GM18508 (cell line): ENCODE measurements around the gene MCM5.
A peak's percentile ranks its signal among the peaks of the same experiment; 100 is the strongest.

Source experiments
- ATAC-seq: cut with Tn5 transposase; IDR thresholded peaks from one replicate; pipeline ENCODE4 v1.9.1; 2021; ENCODE audit warnings: moderate number of reproducible peaks; ENCODE audit not compliant: insufficient read depth, unreplicated experiment

MCM5 gene

DNA sequence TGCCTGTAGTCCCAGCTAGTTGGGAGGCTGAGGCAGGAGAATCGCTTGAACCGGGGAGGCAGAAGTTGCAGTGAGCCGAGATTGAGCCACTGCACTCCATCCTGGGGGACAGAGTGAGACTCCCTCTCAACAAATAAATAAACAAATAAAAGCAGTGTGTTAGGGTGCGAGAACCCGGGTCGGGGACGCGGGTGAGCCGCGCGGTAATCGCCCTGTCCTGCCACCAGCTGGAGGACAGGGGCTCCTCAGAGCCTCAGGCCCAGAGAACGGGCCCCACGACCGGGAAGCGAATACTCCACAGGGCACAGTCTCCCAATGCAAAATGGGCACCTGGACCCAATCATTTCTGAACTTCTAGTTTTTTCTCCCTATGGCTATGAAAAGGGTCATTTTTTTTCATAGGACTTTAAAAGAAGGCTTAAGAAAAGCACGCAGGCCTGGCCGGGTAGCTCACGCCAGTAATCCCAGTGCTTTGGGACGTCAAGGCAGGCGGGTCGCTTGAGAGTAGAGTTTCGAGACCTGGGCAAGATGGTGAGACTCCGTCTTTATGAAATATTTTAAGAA, 744 bp upstream of the MCM5 start:
- no peak for ATAC-seq

GRCh38 chr22:35400501-35400790, 506 bp downstream of the MCM5 start:
- ATAC-seq = no peak

- no peak for ATAC-seq
Measured at GRCh38 chr22:35401863-35402262, 1.9 kb downstream of the MCM5 start.

- ATAC-seq = no peak
Measured at GRCh38 chr22:35403356-35403755, 3.4 kb downstream of the MCM5 start.

DNA sequence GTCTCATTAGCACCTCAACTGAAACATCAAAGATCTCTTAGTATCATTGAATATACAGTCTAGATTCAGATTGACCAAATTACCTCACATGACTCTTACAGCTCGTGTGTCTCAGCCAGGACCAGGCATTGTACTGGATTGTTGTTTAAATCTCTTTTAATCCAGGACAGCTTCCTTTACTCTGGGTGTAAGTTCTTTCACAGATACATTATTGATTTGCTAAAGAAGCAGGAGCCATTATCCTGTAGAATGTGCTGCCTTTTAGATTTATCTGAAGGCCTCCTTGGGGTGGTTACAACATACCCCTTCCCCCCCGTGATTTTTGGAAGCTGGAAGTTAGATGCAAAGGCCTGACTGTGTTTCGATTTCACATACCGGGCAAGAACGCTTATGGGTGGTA, 4.2 kb downstream of the MCM5 start:
- ATAC-seq = no peak

DNA sequence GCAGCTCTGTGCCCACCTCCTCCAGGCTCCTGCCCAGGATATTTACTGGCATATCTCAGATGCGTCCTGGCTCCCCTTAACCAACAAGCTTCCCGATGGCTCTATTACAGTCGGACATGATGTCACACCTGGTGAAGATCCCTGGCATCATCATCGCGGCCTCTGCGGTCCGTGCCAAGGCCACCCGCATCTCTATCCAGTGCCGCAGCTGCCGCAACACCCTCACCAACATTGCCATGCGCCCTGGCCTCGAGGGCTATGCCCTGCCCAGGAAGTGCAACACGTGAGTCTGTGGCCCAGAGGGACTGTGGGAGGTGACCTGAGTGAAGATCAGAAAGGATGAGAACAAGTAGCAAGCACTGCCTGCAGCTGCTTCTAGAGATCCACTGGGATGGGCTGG, 6.5 kb downstream of the MCM5 start:
- no peak for ATAC-seq

GRCh38 chr22:35407362-35407761, 7.4 kb downstream of the MCM5 start:
- no peak for ATAC-seq

DNA sequence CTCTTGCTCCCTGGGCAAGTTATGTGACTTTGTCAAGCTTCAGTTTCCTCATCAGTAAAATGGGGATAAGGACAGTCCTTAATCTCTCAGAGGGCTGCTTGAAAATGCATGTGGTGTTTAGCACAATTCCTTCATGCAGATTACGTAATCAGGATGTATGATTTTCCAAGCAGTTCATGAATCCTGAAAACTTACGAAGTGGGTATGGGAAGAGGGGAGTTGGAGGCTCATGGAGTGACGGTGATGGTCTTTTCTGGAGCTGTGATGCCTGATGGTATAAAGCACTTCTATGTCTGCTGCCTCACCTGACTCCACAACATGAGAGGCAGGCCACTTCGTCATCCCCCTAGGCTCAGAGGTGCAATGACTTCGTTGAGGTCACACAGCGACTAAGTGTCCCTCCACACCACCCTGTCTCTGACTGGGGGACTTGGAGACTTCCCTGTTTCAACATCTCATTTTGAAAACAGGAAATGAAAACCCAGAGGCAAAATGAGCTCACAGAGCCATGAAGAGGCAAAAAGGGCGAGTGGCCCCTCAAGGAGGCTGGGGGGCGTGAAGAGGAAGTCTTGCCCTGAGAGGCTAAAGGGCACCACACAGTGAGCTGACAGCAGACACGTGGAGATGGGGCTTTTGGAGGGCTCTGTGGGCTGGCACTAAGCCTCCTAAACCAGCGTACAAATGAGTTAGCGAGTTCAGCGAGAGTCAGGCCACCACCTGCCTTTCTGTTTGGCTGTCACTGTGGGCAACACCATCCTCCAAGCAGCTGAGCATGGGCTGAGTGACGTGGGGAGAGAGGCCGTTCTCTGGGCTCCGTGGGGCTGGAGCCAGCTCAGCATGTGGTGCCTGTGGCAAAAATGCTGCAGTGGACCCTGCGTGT, 10.1 kb downstream of the MCM5 start:
- peak; percentile 46 for ATAC-seq

DNA sequence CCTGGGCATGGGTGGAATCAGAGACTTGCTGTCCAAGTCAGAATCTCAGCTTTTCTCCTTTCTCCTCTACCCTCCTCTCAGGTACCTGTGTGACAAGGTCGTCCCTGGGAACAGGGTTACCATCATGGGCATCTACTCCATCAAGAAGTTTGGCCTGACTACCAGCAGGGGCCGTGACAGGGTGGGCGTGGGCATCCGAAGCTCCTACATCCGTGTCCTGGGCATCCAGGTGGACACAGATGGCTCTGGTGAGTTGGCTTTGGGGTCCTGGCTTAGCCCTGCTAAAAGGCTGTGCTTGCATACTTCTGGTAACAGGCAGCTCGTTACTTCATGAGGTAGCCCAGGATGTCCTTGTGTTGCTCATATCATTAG, 10.7 kb downstream of the MCM5 start:
- ATAC-seq = no peak

DNA sequence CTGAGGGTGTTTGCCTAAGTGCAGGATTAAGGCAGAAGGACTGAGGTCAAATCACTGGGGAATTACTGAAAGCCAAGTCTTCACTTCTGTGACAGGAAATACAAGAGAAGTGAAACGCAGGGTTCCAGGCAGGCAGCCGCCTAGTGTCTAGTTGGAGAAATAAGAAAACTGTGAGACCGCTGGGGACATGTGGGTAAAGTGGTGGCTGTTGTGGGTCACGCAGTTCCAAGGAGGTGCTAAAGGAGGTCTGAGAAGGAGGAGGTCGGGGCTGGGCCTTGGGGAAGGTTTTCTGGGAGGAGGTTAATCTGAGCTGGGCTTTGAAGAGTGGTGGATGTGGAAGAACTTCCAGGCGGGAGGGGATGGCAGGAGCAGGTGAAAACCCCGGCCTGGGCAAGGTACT, 11.2 kb downstream of the MCM5 start:
- ATAC-seq = no peak

GRCh38 chr22:35413624-35414023, 13.7 kb downstream of the MCM5 start:
- no peak for ATAC-seq

- no peak for ATAC-seq
Measured at GRCh38 chr22:35417606-35418005, 17.7 kb downstream of the MCM5 start.

DNA sequence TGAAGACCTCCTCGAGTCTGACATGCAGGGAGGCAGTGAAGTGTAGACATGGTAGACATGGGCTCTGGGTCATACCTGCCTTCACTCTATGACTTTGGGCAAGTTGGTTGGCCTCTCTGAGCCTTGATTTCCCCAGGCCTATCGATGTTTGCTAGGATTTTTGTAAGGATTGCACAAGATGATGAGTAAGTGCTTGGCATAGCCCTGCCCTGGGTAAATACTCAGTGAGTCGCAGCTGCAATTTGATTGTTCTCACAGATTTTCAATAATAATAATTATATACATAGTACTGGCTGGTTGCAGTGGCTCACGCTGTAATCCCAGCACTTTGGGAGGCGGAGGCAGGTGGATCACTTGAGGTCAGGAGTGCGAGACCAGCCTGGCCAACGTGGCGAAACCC, 18.1 kb downstream of the MCM5 start:
- ATAC-seq = no peak

DNA sequence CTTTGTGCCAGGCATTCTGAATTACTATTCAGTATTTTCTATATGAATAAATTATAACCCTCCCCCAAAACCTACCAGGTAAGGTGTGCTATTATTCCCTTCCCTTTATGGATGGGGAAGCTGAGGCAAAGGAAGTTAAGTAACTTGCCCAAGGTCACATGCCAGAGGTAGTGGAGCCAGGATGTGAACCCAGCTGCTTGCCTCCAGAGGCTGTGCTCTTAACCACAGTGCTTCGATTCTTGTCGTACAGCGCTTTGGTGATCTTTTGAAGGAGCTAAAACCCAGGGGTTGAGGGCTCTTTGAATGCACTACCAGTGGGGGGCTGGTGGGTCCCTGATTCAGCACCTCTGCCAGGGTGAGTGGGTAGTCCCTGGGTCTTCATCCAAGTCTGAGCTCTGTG, 18.8 kb downstream of the MCM5 start:
- ATAC-seq = no peak

- ATAC-seq = no peak
Measured at GRCh38 chr22:35419756-35420155, 19.8 kb downstream of the MCM5 start.

- no peak for ATAC-seq
Measured at GRCh38 chr22:35421121-35421520, 21.2 kb downstream of the MCM5 start.

- ATAC-seq = no peak
Measured at GRCh38 chr22:35422145-35422544, 22.2 kb downstream of the MCM5 start.

- no peak for ATAC-seq
Measured at GRCh38 chr22:35422936-35423335, 23.0 kb downstream of the MCM5 start.

DNA sequence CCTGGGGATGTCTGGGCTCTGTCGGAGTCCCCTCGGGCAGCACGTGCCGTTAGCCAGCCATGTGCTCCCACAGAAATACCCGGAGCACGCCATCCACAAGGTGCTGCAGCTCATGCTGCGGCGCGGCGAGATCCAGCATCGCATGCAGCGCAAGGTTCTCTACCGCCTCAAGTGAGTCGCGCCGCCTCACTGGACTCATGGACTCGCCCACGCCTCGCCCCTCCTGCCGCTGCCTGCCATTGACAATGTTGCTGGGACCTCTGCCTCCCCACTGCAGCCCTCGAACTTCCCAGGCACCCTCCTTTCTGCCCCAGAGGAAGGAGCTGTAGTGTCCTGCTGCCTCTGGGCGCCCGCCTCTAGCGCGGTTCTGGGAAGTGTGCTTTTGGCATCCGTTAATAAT, 24.1 kb downstream of the MCM5 start:
- ATAC-seq = no peak

GRCh38 chr22:35424761-35425160, 24.8 kb downstream of the MCM5 start:
- ATAC-seq = no peak

- no peak for ATAC-seq
Measured at GRCh38 chr22:35425546-35425945, 25.6 kb downstream of the MCM5 start.
